K562 (cell line): ENCODE data around the gene ADORA2A. TPM values are rescaled to one million over a fixed set of nuclear protein-coding genes. Genes with fewer than 3 reads are reported as not detected.

Source experiments
- ATAC-seq: fragments of 200-7000 bp; cut with Tn5 transposase; 3 replicates; pipeline ENCODE4 v1.9.1; 2020; ENCODE audit warnings: moderate library complexity
- BruUV-seq: library from RNA; stranded (reverse); fragments of 400-500 nt; replicated peaks from 2 replicates; lab custom pipeline; 2021; lab: Mats Ljungman, UMichigan
- CTCF ChIA-PET: fragments of 300-600 bp; formaldehyde crosslinking; extraction: SDS; loops from one replicate; lab custom pipeline; 2021; ENCODE audit warnings: low intra/inter-chr PET ratio; lab: Yijun Ruan, JAX
- POLR2A ChIA-PET: fragments of 300-600, 350-650 bp; sonication (Branson Sonifier 250); formaldehyde crosslinking; extraction: SDS; loops from one replicate; lab custom pipeline; 2021; ENCODE audit warnings: antibody characterized with exemption, inconsistent platforms; lab: Yijun Ruan, JAX
- DNase-seq, 4 experiments: peaks; one replicate each; pipeline versions ENCODE4 v3.0.0 to v3.0.0-alpha.2; 2011 to 2018; ENCODE audit warnings: low spot score in 3 of 4, mixed read lengths in 3 of 4; ENCODE audit errors: extremely low read depth in 1 of 4
- FAIRE-seq: peaks from 2 replicates; lab custom pipeline; 2011; peaks lifted over from hg19 to GRCh38; lab: Jason Lieb, UNC
- H2AFZ ChIP-seq: 2 replicates; pipeline ENCODE4 v1.6.0; 2011; ENCODE audit warnings: low read depth, low read length, control low read depth, inconsistent platforms
- H3K27ac ChIP-seq: fragments of 200-600 bp; 3 replicates; pipeline ENCODE4 v1.8.0; 2011; ENCODE audit warnings: low read depth, mild to moderate bottlenecking, control low read depth, inconsistent platforms, low read length, moderate library complexity, mixed read lengths; ENCODE audit errors: extremely low read depth
- H3K27me3 ChIP-seq, 2 experiments: fragments of 300-600 bp in 1 of 2; 2 replicates in 1 of 2; 3 replicates in 1 of 2; pipeline versions ENCODE4 v1.6.0 to v1.8.0; 2011; ENCODE audit warnings: inconsistent platforms in 2 of 2, low read length in 2 of 2, mild to moderate bottlenecking in 1 of 2, mixed read lengths in 1 of 2, moderate library complexity in 1 of 2; ENCODE audit not compliant: control insufficient read depth in 2 of 2, insufficient read depth in 2 of 2
- H3K36me3 ChIP-seq: fragments of 300-600 bp; 3 replicates; pipeline ENCODE4 v1.8.0; 2011; ENCODE audit warnings: mild to moderate bottlenecking, low read length, inconsistent platforms; ENCODE audit not compliant: control insufficient read depth, insufficient read depth
- H3K4me1 ChIP-seq, 2 experiments: fragments of 200-600 bp in 1 of 2; replicated peaks in 1 of 2; 2 replicates in 1 of 2; 3 replicates in 1 of 2; pipeline versions ENCODE4 v1.5.1 to v1.8.0; 2011; ENCODE audit warnings: inconsistent platforms in 2 of 2, low read length in 2 of 2, mild to moderate bottlenecking in 1 of 2, mixed read lengths in 1 of 2, moderate library complexity in 1 of 2; ENCODE audit not compliant: control insufficient read depth in 2 of 2, insufficient read depth in 2 of 2
- H3K4me2 ChIP-seq: 2 replicates; pipeline ENCODE4 v1.6.1; 2011; ENCODE audit warnings: low read length, control low read depth, inconsistent platforms, mixed read lengths; ENCODE audit not compliant: insufficient read depth
- H3K4me3 ChIP-seq: fragments of 200-600 bp; sonication (generic), shearing (Covaris generic); 2 replicates; pipeline ENCODE4 v1.5.1; 2016; ENCODE audit warnings: control low read depth, inconsistent platforms
- H3K79me2 ChIP-seq: fragments of 200-600 bp; 3 replicates; pipeline ENCODE4 v1.8.0; 2011; ENCODE audit warnings: low read length, inconsistent platforms; ENCODE audit not compliant: control insufficient read depth, insufficient read depth
- H3K9ac ChIP-seq, 2 experiments: 2 replicates each; pipeline versions ENCODE4 v1.6.0 to v1.6.1; 2011; ENCODE audit warnings: low read depth in 2 of 2, low read length in 2 of 2, control low read depth in 1 of 2, inconsistent platforms in 1 of 2, mild to moderate bottlenecking in 1 of 2, mixed read lengths in 1 of 2; ENCODE audit not compliant: insufficient read depth in 1 of 2
- H3K9me1 ChIP-seq: one replicate; pipeline ENCODE4 v1.6.0; 2011; ENCODE audit warnings: inconsistent platforms, mild to moderate bottlenecking, low read length, moderate library complexity; ENCODE audit not compliant: control insufficient read depth, insufficient read depth
- H3K9me3 ChIP-seq: replicated peaks from 2 replicates; pipeline ENCODE4 v1.5.1; 2011; ENCODE audit warnings: low read depth, low read length, inconsistent platforms; ENCODE audit not compliant: control insufficient read depth, insufficient read depth
- H4K20me1 ChIP-seq: replicated peaks from 2 replicates; pipeline ENCODE4 v1.6.1; 2011; ENCODE audit warnings: low read length, inconsistent platforms, mixed read lengths; ENCODE audit not compliant: control insufficient read depth, insufficient read depth
- CC2D1A ChIP-seq: fragments of 450-650 bp; IDR thresholded peaks from 2 replicates; pipeline ENCODE4 v1.6.1; 2017; ENCODE audit warnings: mild to moderate bottlenecking
- FOS ChIP-seq: IDR thresholded peaks from 3 replicates; pipeline ENCODE4 v1.6.1; 2011; ENCODE audit not compliant: insufficient read length; ENCODE audit errors: extremely low read depth
- GABPB1 ChIP-seq: sonication (generic); formaldehyde crosslinking; IDR thresholded peaks from 2 replicates; pipeline ENCODE4 v1.8.0; 2022; ENCODE audit warnings: mild to moderate bottlenecking, missing genetic modification reagents
- HINFP ChIP-seq: fragments of 450-650 bp; conservative IDR thresholded peaks from 2 replicates; pipeline ENCODE4 v1.6.1; 2016; ENCODE audit warnings: missing genetic modification characterization, low read depth, mild to moderate bottlenecking, control low read depth, missing compliant biosample characterization
- MAZ ChIP-seq, 2 experiments: fragments of 450-650 bp in 1 of 2; sonication (generic) in 1 of 2; formaldehyde crosslinking; IDR thresholded peaks in 1 of 2; conservative IDR thresholded peaks in 1 of 2; 2 replicates each; pipeline versions ENCODE4 v1.4.0 to v1.5.0; 2020; ENCODE audit warnings: mild to moderate bottlenecking in 1 of 2, missing genetic modification reagents in 1 of 2
- SMARCC2 ChIP-seq: fragments of 450-650 bp; IDR thresholded peaks from 2 replicates; pipeline ENCODE4 v1.6.1; 2017; ENCODE audit warnings: antibody characterized with exemption, moderate library complexity, mild to moderate bottlenecking, low read depth
- SRSF9 ChIP-seq: fragments of 200-400 bp; formaldehyde crosslinking; IDR thresholded peaks from 2 replicates; pipeline ENCODE4 v1.6.1; 2017; ENCODE audit warnings: low read depth, low read length, borderline replicate concordance
- ZBTB11 ChIP-seq, 3 experiments: fragments of 200-800 bp in 1 of 3; fragments of 250-450 bp in 1 of 3; fragments of 450-650 bp in 1 of 3; sonication (Bioruptor Pico) in 1 of 3; sonication (Bioruptor generic) in 1 of 3; formaldehyde crosslinking in 1 of 3; IDR thresholded peaks; 2 replicates each; pipeline versions ENCODE4 v1.6.1 to v1.8.0; 2016 to 2022; ENCODE audit warnings: mild to moderate bottlenecking in 2 of 3, missing genetic modification characterization in 2 of 3, missing compliant biosample characterization in 1 of 3, moderate library complexity in 1 of 3
- ZNF551 ChIP-seq: fragments of 250-450 bp; sonication (Bioruptor Pico); IDR thresholded peaks from 2 replicates; pipeline ENCODE4 v1.5.0; 2021; ENCODE audit warnings: mild to moderate bottlenecking, moderate library complexity
- WGBS: fragments of 100-300 bp; shearing (Covaris generic); methylation state at CpG from one replicate; pipeline ENCODE4 v1.1.6; 2016; ENCODE audit warnings: low coverage, mixed read lengths; ENCODE audit not compliant: insufficient coverage; ENCODE audit errors: missing lambda C conversion rate; 5-methylcytosine and 5-hydroxymethylcytosine counted together
- in situ Hi-C: fragments of 300-500 bp; cut with MboI; formaldehyde crosslinking; loops from 4 replicates; pipeline ENCODE4 v1.15.0; 2018; ENCODE audit warnings: inconsistent platforms, mixed read lengths
- intact Hi-C: fragments of 100-400 bp; cut with micrococcal nuclease; formaldehyde crosslinking; loops from 2 replicates; pipeline ENCODE4 v1.14.2; 2022
- polyA plus RNA-seq, 8 experiments: library from polyadenylated mRNA; depleted of rRNA in 4 of 8; stranded (reverse) in 5 of 8; unstranded in 3 of 8; fragments of >200 nt; fragmentation: Nextera tagmentation in 2 of 8; fragmentation: Illumina TruSeq in 1 of 8; extraction: Ambion mirVana in 2 of 8; extraction: Trizol in 1 of 8; gene quantifications; 2 replicates each; pipeline versions ENCODE4 v1.2.1 to v1.2.3, GENCODE V29; 2011 to 2014; ENCODE audit warnings: inconsistent platforms in 1 of 8, missing spikeins in 1 of 8
- total RNA-seq, 7 experiments: library from RNA; depleted of rRNA in 6 of 7; stranded (reverse); fragments of >200 nt in 6 of 7; fragmentation: Illumina TruSeq in 2 of 7; extraction: Trizol in 2 of 7; gene quantifications; 2 replicates each; pipeline versions ENCODE4 v1.2.1 to v1.2.3, GENCODE V29; 2011 to 2021; ENCODE audit warnings: low replicate concordance in 1 of 7

The ADORA2A gene
- total and polyA plus RNA-seq, 9 of the 15 experiments (the other 6 are each of a cell fraction or from before 2014, with no cell fraction given) = 0.15 to 2.1 (median 0.66) TPM; not detected in 2

GRCh38 chr22:24434471-24435322 is 7.3 kb downstream of the ADORA2A start:
- Histone ChIP-seq H3K9me1 (no peaks in the 10 kb centered on the region), H4K20me1 (peaks cover 2% of the 10 kb centered on the region; the same call in 1 of the 2 replicates), H3K4me3 (no peak overlapping the region), H3K27ac (no peak overlapping the region), H3K79me2 (no peaks in the 10 kb centered on the region), H3K4me1 (peaks cover 0 to 23% of the 10 kb centered on the region in 2 experiments; a peak in 3 of 5 replicates), H3K9ac (no peak overlapping the region), H3K27me3 (peaks cover 0 to 4% of the 10 kb centered on the region in 2 experiments; a peak in 1 of 5 replicates), H3K4me2 (no peak overlapping the region), H3K9me3 (no peaks in the 10 kb centered on the region), H2AFZ (no peak overlapping the region), H3K36me3 (no peaks in the 10 kb centered on the region)
- ATAC-seq = no peak
- in situ Hi-C loops (no loop called here), intact Hi-C loops (no loop called here)
- no peak for FAIRE-seq
- CTCF ChIA-PET = no interaction called here
- BruUV-seq = no TSS peak
- POLR2A ChIA-PET = interaction anchor here (0.6 to 1.9 kb wide), 3 partner anchors 9 to 62 kb away, joined by 3 to 11 read pairs (median 3); no protein-coding TSS in a partner anchor
- 28% methylated on average over 15 of the region's 16 CpGs for WGBS
- DNase-seq = no peak
- TF ChIP-seq MAZ (CRISPR knock-in tag; conservative IDR thresholded peaks at IDR 0.05 in 1 of 2, IDR thresholded peaks at IDR 0.05 in 1 of 2) (no peak), FOS (no peak), GABPB1 (CRISPR knock-in tag) (peak; percentile 46; the same call in 1 of the 2 replicates), CC2D1A (no peak), ZBTB11 (CRISPR knock-in tag; IDR thresholded peaks at IDR 0.05) (no peak), SRSF9 (no peak), SMARCC2 (no peak), ZNF551 (CRISPR knock-in tag) (no peak), HINFP (tag) (no peak)
